Esophagus muscularis mucosa (tissue), 4 donors: Measurements from ENCODE around the gene IQGAP2.

Experiments
- EP300 ChIP-seq: sonication (generic); formaldehyde crosslinking; IDR thresholded peaks from one replicate; pipeline ENCODE4 v1.6.1; 2017; ENCODE audit warnings: antibody characterized with exemption
- POLR2A ChIP-seq: fragments of 450-650 bp; IDR thresholded peaks from one replicate; pipeline ENCODE4 v1.6.1; 2017; ENCODE audit warnings: antibody characterized with exemption, moderate library complexity, mild to moderate bottlenecking, low read depth
- TF ChIP-seq, protein P1 (sequence below), 3 experiments: fragments of 200-600 bp in 2 of 3; fragments of 450-650 bp in 1 of 3; sonication (generic) in 2 of 3; IDR thresholded peaks; one replicate each; pipeline ENCODE4 v1.5.1; 2017 to 2019; ENCODE audit warnings: antibody characterized with exemption in 3 of 3, mild to moderate bottlenecking in 2 of 3, moderate library complexity in 1 of 3

DNA sequence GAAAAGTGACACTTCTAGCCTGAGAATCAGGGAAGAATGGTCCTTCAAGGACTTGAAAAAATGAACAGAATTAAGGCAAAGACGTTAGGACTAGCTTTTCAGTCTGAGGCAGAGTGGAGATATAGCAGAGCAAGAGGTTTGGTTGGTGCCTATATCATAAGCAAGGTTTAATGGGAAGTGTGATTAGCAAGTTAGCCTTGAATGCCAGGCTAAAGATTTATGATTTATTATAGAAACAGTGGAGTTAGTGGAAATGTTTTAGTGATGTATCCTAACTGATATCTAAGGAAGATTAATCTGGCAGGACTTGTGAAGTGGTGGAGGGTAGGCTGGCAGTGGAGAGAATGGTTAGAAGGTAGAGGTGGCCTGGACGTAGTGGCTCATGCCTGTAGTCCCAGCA, 213.1 kb downstream of the IQGAP2 start:
- TF ChIP-seq EP300 = no peak
- TF ChIP-seq, protein P1, sequence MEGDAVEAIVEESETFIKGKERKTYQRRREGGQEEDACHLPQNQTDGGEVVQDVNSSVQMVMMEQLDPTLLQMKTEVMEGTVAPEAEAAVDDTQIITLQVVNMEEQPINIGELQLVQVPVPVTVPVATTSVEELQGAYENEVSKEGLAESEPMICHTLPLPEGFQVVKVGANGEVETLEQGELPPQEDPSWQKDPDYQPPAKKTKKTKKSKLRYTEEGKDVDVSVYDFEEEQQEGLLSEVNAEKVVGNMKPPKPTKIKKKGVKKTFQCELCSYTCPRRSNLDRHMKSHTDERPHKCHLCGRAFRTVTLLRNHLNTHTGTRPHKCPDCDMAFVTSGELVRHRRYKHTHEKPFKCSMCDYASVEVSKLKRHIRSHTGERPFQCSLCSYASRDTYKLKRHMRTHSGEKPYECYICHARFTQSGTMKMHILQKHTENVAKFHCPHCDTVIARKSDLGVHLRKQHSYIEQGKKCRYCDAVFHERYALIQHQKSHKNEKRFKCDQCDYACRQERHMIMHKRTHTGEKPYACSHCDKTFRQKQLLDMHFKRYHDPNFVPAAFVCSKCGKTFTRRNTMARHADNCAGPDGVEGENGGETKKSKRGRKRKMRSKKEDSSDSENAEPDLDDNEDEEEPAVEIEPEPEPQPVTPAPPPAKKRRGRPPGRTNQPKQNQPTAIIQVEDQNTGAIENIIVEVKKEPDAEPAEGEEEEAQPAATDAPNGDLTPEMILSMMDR (IDR thresholded peaks at IDR 0.05) = no peak
- no peak for TF ChIP-seq POLR2A
